Activated T-cell treated with anti-CD3 and anti-CD28 coated beads, Interleukin-2, amount 50 U/mL, for 1 hour (primary cell): ENCODE measurements around the gene OSGEP.
A peak's percentile ranks its signal among the peaks of the same experiment; 100 is the strongest.

Source experiments
- DNase-seq: peaks from one replicate; pipeline ENCODE4 v3.0.0-alpha.2; 2020

The OSGEP gene

GRCh38 chr14:20428802-20429201, 25.8 kb downstream of the OSGEP start:
- DNase-seq, result no peak

DNA sequence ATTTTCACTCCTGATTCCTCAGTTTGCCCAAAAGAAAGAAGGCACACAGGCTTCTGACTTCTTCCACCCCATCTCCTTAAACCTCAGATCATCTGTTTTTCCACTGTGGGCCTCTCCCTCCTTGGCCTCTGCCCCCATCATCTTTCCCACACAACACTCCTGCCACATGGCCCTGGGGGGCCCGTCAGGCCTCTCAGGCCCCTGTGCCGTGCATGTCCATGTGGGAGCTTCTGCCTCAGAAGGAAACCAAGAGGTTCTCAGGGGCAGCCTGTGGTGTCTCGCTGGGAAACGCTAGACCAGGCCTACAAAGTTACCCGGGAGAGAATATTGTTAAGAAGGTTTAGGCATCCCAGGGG, 26.6 kb downstream of the OSGEP start:
- DNase-seq, result no peak

- no peak for DNase-seq
Observed at GRCh38 chr14:20427231-20428009, 27.2 kb downstream of the OSGEP start.

GRCh38 chr14:20424851-20425250, 29.8 kb downstream of the OSGEP start:
- DNase-seq, result no peak

DNA sequence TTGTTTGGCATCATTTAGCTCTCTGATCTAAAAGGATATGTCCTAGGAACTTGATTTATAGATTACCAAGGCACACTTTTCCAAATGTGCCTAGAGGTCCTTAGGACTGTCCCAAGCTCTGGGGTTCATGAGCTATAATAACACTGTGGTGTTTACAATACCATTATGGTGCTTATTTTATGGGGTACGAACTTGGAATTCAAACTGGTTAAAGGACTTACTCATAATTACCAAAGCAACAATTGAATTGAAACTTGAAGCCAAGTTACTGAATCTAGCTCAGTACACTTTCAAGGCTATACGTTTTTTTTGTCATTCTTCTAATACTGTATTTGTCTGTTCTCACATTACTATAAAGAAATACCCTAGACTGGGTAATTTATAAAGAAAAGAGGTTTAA, 31.7 kb downstream of the OSGEP start:
- DNase-seq, result no peak

GRCh38 chr14:20421267-20421666, 33.3 kb downstream of the OSGEP start:
- no peak for DNase-seq

DNA sequence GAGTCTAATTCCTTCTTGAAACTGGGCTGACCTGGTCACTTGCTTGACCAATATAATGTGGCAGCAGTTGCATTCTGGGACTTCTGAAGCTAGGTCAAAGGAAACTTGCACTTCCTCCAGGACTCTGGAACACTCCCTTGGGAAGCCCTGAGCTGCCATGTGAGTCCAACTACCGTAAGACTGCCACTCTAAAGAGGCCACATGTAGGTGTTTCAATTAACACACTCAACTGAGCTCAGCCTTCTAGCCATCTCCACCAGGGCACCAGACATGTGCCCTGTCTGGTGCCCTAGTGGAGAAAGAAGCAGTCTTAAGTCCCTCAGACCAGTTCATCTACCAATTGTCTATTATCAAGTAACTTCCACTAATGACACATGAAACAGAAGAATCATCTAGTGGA, 35.2 kb downstream of the OSGEP start:
- no peak for DNase-seq

DNA sequence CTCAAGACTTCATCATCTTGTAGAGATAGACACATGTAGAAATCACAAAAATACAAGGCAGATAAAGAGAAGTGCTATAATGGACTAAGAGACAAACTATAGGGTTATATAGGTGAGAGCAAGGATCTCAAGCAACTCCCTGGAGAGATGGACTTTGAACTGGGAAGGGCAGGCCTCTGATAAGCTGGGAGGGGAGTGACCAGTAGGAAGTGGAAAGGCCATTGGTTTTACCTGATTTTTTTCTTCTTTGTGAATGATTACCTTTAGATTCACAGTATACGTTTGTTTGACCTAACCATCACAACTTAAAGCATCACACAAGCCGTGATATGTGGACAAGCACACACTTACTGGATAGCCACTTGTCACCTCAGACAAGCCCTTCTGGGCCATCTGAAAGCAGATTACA, 36.1 kb downstream of the OSGEP start:
- no peak for DNase-seq

DNA sequence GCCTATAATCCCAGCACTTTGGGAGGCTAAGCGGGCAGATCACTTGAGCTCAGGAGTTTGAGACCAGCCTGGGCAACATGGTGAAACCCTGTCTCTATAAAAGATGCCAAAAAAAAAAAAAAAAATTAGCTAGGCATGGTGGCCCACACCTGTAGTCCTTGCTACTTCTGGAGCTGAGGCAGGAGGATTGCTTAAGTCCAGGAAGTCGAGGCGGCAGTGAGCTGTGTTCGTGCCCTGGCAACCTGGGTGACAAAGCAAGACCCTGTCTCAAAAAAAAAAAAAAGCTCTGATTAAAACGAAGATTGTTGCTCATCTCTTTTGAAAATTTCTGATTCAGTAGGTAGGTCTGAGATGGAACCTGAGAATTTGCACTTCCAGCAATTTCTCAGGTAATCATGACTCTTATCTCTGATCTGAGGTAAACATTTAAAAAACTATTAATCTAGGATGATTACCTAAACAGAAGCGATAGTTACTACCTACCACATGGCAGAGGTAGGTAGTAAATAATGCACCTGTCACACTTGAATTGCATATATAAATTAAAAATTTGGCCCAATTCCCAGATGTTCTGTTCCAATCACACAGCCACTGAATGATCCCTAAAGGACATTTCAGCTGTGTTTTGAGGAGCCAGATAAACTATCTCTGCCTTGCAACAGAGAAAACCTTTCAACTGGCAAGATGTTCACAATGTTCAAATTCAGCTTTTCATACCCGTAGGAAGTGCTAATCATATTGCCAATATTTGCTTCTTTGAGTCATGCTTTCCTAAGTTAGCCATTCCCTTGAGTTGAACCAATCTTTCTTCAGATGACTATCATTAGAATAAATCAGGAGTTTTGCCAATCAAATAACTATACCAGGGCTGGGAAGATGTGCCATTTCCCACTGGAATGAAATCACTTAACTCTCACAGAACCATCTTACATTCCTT, 37.1 kb downstream of the OSGEP start:
- no peak for DNase-seq

DNA sequence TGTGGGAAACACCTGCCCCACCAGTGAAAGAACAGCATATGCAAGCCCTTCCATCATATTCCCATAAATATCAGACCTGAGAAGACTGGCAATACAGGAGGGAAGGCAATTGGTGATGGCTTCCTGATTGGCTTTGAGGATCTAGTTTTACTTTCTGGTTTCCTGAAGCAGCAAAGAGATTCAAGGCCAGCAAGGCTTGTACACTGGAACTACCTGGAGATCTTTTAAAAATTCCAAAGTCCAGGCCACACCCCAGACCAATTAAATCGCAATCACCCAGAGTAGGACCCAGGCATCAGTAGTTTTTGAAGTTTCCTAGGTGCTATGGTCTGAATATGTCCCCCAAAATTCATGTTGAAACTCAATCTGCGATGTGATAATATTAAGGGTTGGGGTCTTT, 38.4 kb downstream of the OSGEP start:
- DNase-seq, result no peak

DNA sequence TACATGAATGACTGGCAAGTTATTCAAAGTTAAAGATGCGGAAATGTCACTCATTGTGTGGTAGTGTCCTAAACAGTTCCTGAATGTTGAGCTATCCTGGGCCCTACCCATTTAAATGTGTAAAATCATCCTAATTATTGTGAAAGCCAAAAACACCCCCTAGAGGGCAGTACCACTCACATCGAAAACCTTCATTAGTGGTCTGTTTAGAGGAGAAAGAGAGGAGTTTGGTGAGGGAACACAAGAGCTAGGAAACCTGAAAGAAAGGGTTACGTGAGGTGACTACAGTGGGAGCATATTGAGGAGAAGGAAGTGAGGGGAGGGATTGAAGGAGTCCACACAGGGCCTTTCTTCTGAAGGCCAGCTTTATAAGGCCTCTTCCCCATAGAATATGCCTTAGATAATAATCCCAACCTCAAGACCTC, 38.8 kb downstream of the OSGEP start:
- no peak for DNase-seq

GRCh38 chr14:20413744-20414082, 40.9 kb downstream of the OSGEP start:
- DNase-seq, result no peak

DNA sequence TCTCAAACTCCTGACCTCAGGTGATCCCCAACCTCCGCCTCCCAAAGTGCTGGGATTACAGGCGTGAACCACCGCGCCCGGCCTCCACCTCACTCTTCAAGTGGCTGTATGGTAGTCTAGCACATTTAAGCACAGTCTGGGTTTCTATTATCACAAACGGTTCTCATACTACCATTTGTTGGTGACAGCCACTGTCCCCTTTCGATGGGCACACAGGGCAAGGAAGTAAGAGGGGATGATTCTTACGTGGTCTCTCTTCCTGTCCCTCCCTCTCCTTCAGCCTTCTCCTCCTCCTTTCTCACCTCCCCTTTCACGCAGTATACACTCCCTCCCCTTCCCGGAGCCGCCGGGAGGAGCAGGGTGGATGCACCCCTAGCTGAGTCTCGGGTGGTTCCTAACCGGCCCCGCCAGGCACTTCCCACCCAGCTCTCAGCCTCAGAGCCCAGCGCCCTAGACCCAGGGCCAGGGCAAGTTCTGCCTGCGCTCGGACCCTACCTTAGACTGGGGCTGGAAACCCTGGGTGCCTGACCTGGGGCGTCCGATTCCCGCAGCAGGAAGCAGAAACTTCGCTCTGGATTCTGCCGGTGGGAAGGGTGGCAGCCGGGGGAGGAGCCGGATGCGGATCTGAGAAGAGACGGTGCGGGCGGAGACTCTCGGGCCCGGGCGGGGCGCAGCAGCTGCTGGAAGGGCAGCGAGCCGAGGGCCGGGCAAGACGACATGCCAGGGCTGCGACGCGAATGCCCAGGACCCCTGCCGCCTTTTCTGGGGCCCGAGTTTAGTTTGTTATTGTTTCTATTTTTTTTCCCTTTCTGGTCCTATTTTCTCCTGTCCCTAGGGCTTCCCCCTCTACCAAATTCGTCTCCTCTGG, 41.5 kb downstream of the OSGEP start, which contains the start of gene TEP1:
Gene TEP1, minus strand, starts transcription at position 626 of the 868 bp plus-strand sequence. CDS start 5,062 bp downstream, outside the sequence.
- peak; percentile 71 for DNase-seq

- no peak for DNase-seq
Observed at GRCh38 chr14:20412411-20412810, 42.2 kb downstream of the OSGEP start.

DNA sequence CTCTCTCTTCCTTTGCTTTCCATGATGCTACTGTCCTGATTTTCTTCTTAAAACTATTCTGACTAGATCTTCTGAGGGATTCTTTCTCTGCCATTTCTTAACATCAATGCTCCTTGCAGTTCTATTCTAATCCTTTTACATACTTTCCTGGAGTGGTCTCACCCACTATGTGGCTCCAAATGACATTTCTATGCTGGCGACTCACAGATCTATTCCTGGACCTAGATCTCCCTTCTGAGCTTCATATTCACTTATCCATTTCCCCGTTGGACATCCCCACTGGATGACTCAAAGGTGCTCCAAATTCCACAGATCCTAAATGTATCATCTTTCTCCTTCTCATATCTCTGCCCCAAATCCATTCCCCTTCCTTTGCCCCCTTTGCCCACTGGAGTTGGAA, 45.4 kb downstream of the OSGEP start:
- no peak for DNase-seq

- no peak for DNase-seq
Observed at GRCh38 chr14:20403521-20403920, 51.1 kb downstream of the OSGEP start.

- no peak for DNase-seq
Observed at GRCh38 chr14:20400965-20401593, 53.5 kb downstream of the OSGEP start.

DNA sequence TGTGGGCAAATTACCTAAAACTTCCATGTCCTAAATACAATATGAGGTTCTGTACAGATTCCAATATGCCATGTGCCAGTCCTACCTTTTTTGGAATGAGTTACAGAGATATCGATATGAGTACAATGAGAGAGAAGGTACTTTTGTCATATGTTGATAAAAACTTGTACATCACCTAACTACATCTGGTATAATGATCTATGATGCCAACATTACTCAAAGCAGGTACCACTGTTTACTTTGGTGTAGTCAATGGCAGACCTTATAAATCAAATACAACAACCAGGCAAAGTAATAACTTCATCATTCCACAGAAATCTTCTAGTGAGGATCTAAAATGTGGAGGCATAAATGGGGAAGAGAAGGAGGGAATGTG, 54.0 kb downstream of the OSGEP start:
- no peak for DNase-seq

DNA sequence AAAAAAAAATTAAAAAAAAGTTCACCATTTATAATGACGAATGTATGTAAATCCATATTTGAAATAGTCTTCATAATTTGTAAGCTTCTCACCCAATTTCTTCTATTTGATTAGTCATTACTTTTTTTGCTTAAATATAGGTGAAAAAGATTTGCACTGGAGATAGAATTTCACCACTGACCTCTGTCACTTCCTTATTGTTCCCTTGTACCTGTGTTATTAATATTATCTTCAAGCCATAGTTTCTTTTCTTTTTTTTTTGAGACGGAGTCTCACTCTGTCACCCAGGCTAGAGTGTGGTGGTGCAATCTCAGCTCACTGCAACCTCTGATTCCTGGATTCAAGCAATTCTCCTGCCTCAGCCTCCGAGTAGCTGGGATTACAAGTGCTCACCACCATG, 57.1 kb downstream of the OSGEP start:
- no peak for DNase-seq
